OCI-LY1 (cell line): ENCODE results near the gene PRUNE2.

ENCODE experiments used
- CTCF ChIP-seq: fragments of 200-600 bp; sonication (generic), shearing (Covaris generic); IDR thresholded peaks from 2 replicates; pipeline ENCODE4 v1.5.1; 2017; ENCODE audit warnings: mild to moderate bottlenecking, antibody characterized with exemption, low read length, moderate library complexity, mixed read lengths
- EZH2 ChIP-seq: fragments of 200-600 bp; sonication (generic), shearing (Covaris generic); IDR thresholded peaks from 2 replicates; pipeline ENCODE4 v1.8.0; 2017; ENCODE audit warnings: borderline replicate concordance, mixed run types, mild to moderate bottlenecking, antibody characterized with exemption, low read length, moderate library complexity, mixed read lengths

- TF ChIP-seq CTCF (no peak), EZH2 (no peak)
Observed at GRCh38 chr9:76686756-76687155, 219.2 kb downstream of the PRUNE2 start.
